DOHH2 (cell line): ENCODE measurements around the gene SMAD2.

Experiments
- H3F3A ChIP-seq: fragments of 200-600 bp; sonication (generic), shearing (Covaris generic); 2 replicates; pipeline ENCODE4 v1.6.0; 2016; ENCODE audit warnings: antibody characterized with exemption, mild to moderate bottlenecking; ENCODE audit not compliant: control insufficient read depth, insufficient read depth
- H3K27ac ChIP-seq: fragments of 200-600 bp; sonication (generic); 2 replicates; pipeline ENCODE4 v1.5.1; 2014; ENCODE audit warnings: low read depth, mild to moderate bottlenecking, low read length, moderate library complexity
- H3K27me3 ChIP-seq: fragments of 200-600 bp; sonication (generic); 2 replicates; pipeline ENCODE4 v1.6.1; 2014; ENCODE audit warnings: mild to moderate bottlenecking, low read length, mixed read lengths; ENCODE audit not compliant: control insufficient read depth
- H3K36me3 ChIP-seq: fragments of 200-600 bp; sonication (generic); 2 replicates; pipeline ENCODE4 v1.6.1; 2014; ENCODE audit warnings: mild to moderate bottlenecking, low read length, moderate library complexity, mixed read lengths; ENCODE audit not compliant: control insufficient read depth
- H3K4me1 ChIP-seq: fragments of 200-600 bp; sonication (generic); 2 replicates; pipeline ENCODE4 v1.6.1; 2014; ENCODE audit warnings: mild to moderate bottlenecking, low read length, mixed read lengths; ENCODE audit not compliant: control insufficient read depth
- H3K4me2 ChIP-seq: fragments of 200-600 bp; sonication (generic); 2 replicates; pipeline ENCODE4 v1.6.0; 2014; ENCODE audit warnings: mild to moderate bottlenecking, low read length, moderate library complexity
- H3K4me3 ChIP-seq: fragments of 200-600 bp; sonication (generic); 2 replicates; pipeline ENCODE4 v1.5.1; 2014; ENCODE audit warnings: mild to moderate bottlenecking, low read length, mixed read lengths
- H3K79me2 ChIP-seq: fragments of 200-600 bp; sonication (generic); 2 replicates; pipeline ENCODE4 v1.6.1; 2014; ENCODE audit warnings: mild to moderate bottlenecking, low read length, mixed read lengths; ENCODE audit not compliant: control insufficient read depth
- H3K9me2 ChIP-seq: fragments of 200-600 bp; sonication (generic); replicated peaks from 2 replicates; pipeline ENCODE4 v1.6.1; 2014; ENCODE audit warnings: mild to moderate bottlenecking, low read length, mixed read lengths; ENCODE audit not compliant: control insufficient read depth
- H3K9me3 ChIP-seq: fragments of 200-600 bp; sonication (generic); 2 replicates; pipeline ENCODE4 v1.6.1; 2014; ENCODE audit warnings: antibody characterized with exemption, low read length, mixed read lengths; ENCODE audit not compliant: control insufficient read depth, insufficient read depth
- H4K20me1 ChIP-seq: fragments of 200-600 bp; sonication (generic); 2 replicates; pipeline ENCODE4 v1.6.0; 2014; ENCODE audit warnings: low read depth, mild to moderate bottlenecking, antibody characterized with exemption, low read length, moderate library complexity; ENCODE audit not compliant: control insufficient read depth, insufficient read depth
- CTCF ChIP-seq: fragments of 200-600 bp; sonication (generic); IDR thresholded peaks from one replicate; pipeline ENCODE4 v1.5.1; 2014; ENCODE audit warnings: antibody characterized with exemption, mild to moderate bottlenecking, low read depth, low read length; ENCODE audit not compliant: poor library complexity, severe bottlenecking
- EZH2phosphoT487 ChIP-seq: fragments of 200-600 bp; sonication (generic); IDR thresholded peaks from 2 replicates; pipeline ENCODE4 v1.6.1; 2017; ENCODE audit warnings: borderline replicate concordance, mild to moderate bottlenecking, antibody characterized with exemption, low read length, moderate library complexity, mixed read lengths

The SMAD2 gene

GRCh38 chr18:47795434-47795814 lies 135.0 kb downstream of the SMAD2 start:
- Histone ChIP-seq H3F3A (no peaks in the 10 kb centered on the region), H3K4me2 (no peak overlapping the region), H3K9me2 (no peaks in the 10 kb centered on the region), H3K9me3 (no peaks in the 10 kb centered on the region), H4K20me1 (no peaks in the 10 kb centered on the region), H3K79me2 (no peaks in the 10 kb centered on the region), H3K27me3 (no peaks in the 10 kb centered on the region; the same call in 1 of the 2 replicates), H3K27ac (no peak overlapping the region), H3K4me1 (no peaks in the 10 kb centered on the region), H3K36me3 (no peaks in the 10 kb centered on the region), H3K4me3 (no peak overlapping the region)
- TF ChIP-seq CTCF: no peak
- no peak for TF ChIP-seq EZH2phosphoT487

- Histone ChIP-seq H3K4me1 (no peaks in the 10 kb centered on the region), H3K36me3 (no peaks in the 10 kb centered on the region), H3K4me2 (no peak overlapping the region), H3K9me2 (no peaks in the 10 kb centered on the region), H3K27me3 (no peaks in the 10 kb centered on the region; the same call in 1 of the 2 replicates), H3K79me2 (no peaks in the 10 kb centered on the region), H4K20me1 (no peaks in the 10 kb centered on the region), H3F3A (no peaks in the 10 kb centered on the region), H3K27ac (no peak overlapping the region), H3K4me3 (no peak overlapping the region), H3K9me3 (no peaks in the 10 kb centered on the region)
- no peak for TF ChIP-seq CTCF
These were observed 135.6 kb downstream of the SMAD2 start for GRCh38 chr18:47794725-47795433.

- no peak for TF ChIP-seq CTCF
- no peak for TF ChIP-seq EZH2phosphoT487
- Histone ChIP-seq H3K9me3 (no peaks in the 10 kb centered on the region), H3K27ac (no peak overlapping the region), H3K4me3 (no peak overlapping the region), H3K36me3 (no peaks in the 10 kb centered on the region), H3K79me2 (no peaks in the 10 kb centered on the region), H4K20me1 (no peaks in the 10 kb centered on the region), H3K4me2 (no peak overlapping the region), H3K27me3 (no peaks in the 10 kb centered on the region; the same call in 1 of the 2 replicates), H3K4me1 (no peaks in the 10 kb centered on the region), H3F3A (no peaks in the 10 kb centered on the region), H3K9me2 (no peaks in the 10 kb centered on the region)
These were observed 136.8 kb downstream of the SMAD2 start for GRCh38 chr18:47793609-47794008.
